ENCODE data around the gene IPO13. TPM values are rescaled to one million over a fixed set of nuclear protein-coding genes. Genes with fewer than 3 reads are reported as not detected.

The IPO13 gene
- total RNA-seq, 1 donor from 2014 or later, result 57.4 TPM

GRCh38 chr1:44016041-44016889 lies 69.5 kb downstream of the IPO13 start:
- Histone ChIP-seq H3K4me1 (peaks cover 12% of the 10 kb centered on the region), H3K27ac (replicated peaks) (no peak overlapping the region), H3K4me3 (no peak overlapping the region), H3K27me3 (ENCODE audit: low read depth) (no peaks in the 10 kb centered on the region), H3K36me3 (no peaks in the 10 kb centered on the region), H3K9me3 (replicated peaks) (no peaks in the 10 kb centered on the region)
- no peak for DNase-seq
- TF ChIP-seq CTCF (IDR thresholded peaks at IDR 0.05; ENCODE audit: borderline replicate concordance), result no peak
- intact Hi-C loops (cut with micrococcal nuclease), result no loop called here

GRCh38 chr1:44016890-44017400 lies 70.2 kb downstream of the IPO13 start:
- no peaks in the 10 kb centered on the region for H3K9me3 ChIP-seq (replicated peaks)
- intact Hi-C loops (cut with micrococcal nuclease), result no loop called here
- no peak overlapping the region for H3K4me3 ChIP-seq
- TF ChIP-seq CTCF (IDR thresholded peaks at IDR 0.05; ENCODE audit: borderline replicate concordance), result no peak
- H3K27ac ChIP-seq (replicated peaks), result no peak overlapping the region
- no peaks in the 10 kb centered on the region for H3K27me3 ChIP-seq (ENCODE audit: low read depth)
- H3K36me3 ChIP-seq, result no peaks in the 10 kb centered on the region
- peaks cover 18% of the 10 kb centered on the region for H3K4me1 ChIP-seq
- no peak for DNase-seq

Other genes with a start within 250 kb of the IPO13 start
- gene ST3GAL3, start 239.4 kb upstream of the IPO13 start, total RNA-seq, result 29.9 TPM
- 0.14 TPM for gene ARTN, start 13.1 kb upstream of the IPO13 start, total RNA-seq
- 18.2 TPM for gene DPH2, start 23.1 kb downstream of the IPO13 start, total RNA-seq
- gene ATP6V0B, start 28.0 kb downstream of the IPO13 start, total RNA-seq, result 80.6 TPM
- 40.3 TPM for gene B4GALT2, start 32.3 kb downstream of the IPO13 start, total RNA-seq
- gene CCDC24, start 44.6 kb downstream of the IPO13 start, total RNA-seq, result 1.4 TPM
- 1.2 TPM for gene SLC6A9, start 84.5 kb downstream of the IPO13 start, total RNA-seq
- gene KLF17, start 171.9 kb downstream of the IPO13 start, total RNA-seq, result not detected
- gene KLF18, start 194.7 kb downstream of the IPO13 start, total RNA-seq, result not detected